ENCODE measurements around the gene TUBB3.

TUBB3 gene

GRCh38 chr16:89971495-89972243 is 48.5 kb downstream of the TUBB3 start:
- DNase-seq: no peak

GRCh38 chr16:89972244-89973234 is 49.4 kb downstream of the TUBB3 start:
- DNase-seq: peak; percentile 97

- no peak for DNase-seq
Observed at GRCh38 chr16:89973235-89973634, 50.1 kb downstream of the TUBB3 start.

GRCh38 chr16:89973654-89974335 is 50.7 kb downstream of the TUBB3 start:
- no peak for DNase-seq

- DNase-seq: no peak
Observed at GRCh38 chr16:89974870-89975269, 51.7 kb downstream of the TUBB3 start.

- DNase-seq: no peak
Observed at GRCh38 chr16:89981414-89981813, 58.3 kb downstream of the TUBB3 start.

GRCh38 chr16:89982318-89982717 is 59.2 kb downstream of the TUBB3 start:
- DNase-seq: no peak

- DNase-seq: no peak
Observed at GRCh38 chr16:89983536-89983935, 60.4 kb downstream of the TUBB3 start.

GRCh38 chr16:89984216-89984615 is 61.1 kb downstream of the TUBB3 start:
- DNase-seq: no peak

GRCh38 chr16:89985219-89985618 is 62.1 kb downstream of the TUBB3 start:
- no peak for DNase-seq

Measured in OCI-M1 (cell line).